ENCODE results near the gene CBLN1.

CBLN1 gene

GRCh38 chr16:49281480-49281842 is at the start of gene CBLN1:
Gene CBLN1, minus strand, starts transcription at chr16:49281838. Its CDS starts 373 bp downstream, at chr16:49281465.
- DNase-seq = no peak

DNA sequence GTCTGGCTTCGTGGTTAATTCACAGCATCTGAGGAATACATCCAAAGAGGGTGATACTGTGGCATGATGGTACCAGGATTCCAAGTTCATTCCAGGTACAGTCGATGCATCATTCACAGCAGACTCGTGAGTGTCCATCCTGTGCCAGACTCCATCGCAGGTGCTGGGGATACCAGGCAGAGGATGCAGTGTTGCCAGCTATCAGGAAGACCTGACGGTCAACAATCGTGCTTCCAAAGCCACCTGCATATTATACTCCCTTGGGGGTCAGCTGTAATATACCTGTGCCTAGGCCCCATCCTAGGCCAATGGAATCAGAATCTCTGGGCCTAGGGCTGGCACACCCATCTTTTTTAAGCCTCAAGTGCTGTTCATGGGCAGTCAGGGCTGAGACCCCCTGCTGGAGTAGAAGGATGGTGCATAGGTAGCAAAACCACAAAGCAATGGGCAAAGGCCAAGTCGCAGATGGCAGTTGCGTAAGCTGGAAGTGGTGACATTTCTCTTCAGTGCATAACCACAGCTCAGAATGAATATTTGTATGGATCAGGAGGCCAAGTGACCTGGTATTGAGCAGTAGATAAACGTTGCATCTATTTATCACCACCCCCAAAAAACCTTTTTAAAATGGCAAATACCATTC is 49.0 kb upstream of the CBLN1 start:
- DNase-seq = no peak

DNA sequence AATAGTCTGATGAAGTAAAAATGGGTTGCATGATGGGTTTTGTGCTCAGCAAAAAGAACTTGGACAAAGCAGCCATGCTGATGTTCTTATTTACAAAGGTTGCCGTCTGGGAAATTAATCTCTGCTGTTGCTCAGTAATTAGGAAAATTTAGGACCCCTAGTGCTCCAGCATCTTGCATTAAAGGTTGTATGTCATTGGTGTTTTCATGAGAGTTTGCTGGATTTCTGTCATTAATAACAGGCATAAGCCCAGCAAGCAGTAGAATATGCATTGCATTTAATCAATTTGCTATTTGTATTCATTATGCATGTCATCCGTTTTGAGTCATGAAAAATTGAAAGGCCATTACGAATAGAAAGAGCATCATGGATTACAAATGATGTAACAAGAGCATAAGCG is 46.7 kb upstream of the CBLN1 start:
- no peak for DNase-seq

DNA sequence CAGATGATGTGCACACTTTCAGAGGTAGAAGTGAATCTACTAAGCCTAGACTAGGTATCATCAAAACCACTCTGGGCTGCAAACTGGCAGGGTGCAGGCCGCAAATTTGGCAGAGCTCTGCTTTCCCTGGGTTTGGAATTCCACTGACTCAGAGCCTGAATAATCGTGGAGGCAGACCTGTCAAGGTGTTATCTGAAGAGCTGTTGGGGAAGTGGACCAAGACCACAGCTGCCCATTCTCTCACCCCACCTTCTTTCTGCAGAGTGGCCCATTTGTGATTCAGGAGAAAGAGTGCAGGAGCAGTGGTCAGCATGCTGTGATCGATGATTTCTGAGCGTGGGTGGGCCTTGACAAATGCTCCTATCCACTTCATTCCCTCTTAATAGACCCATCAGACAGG is 45.8 kb upstream of the CBLN1 start:
- DNase-seq = no peak

DNA sequence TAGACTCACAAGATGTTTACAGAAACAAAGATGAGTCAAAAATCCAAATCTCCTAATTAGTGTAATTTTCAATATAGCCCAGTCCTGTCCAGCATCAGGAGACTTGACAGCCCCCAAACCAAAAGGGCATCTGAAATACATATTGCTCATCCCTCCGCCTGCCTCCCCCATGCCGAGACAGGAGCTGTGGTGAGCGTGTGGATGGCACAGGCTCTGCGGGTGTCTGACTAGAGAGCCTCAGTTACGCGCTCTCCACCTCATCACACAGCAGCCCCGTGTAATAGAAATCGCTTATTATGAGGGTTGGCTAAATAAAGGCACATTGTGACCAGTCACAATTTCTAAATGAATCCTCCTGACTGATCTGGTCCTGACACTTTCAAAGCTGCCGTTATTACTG is 43.1 kb upstream of the CBLN1 start:
- DNase-seq = no peak

DNA sequence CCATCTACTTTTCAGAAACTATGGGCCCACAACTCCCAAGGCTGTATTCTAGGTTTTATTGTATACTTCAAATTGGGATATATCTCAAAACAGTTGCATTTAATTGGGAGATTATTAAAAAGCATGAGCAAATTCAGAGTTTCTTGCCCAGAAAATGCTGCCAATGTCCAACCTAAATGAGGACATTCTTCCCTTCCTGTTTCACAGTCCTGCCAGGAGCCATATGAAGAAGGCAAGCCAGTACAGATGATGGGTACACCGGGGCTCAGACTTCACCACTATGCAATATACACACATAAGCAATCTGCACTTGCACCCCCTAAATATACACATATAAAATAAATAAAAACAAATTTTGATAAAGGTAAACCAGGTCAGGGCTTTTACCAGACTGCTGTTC is 34.0 kb upstream of the CBLN1 start:
- DNase-seq = no peak

- DNase-seq = no peak
These were observed 30.8 kb upstream of the CBLN1 start for GRCh38 chr16:49312389-49312985.

GRCh38 chr16:49311823-49312222 is 30.2 kb upstream of the CBLN1 start:
- no peak for DNase-seq

DNA sequence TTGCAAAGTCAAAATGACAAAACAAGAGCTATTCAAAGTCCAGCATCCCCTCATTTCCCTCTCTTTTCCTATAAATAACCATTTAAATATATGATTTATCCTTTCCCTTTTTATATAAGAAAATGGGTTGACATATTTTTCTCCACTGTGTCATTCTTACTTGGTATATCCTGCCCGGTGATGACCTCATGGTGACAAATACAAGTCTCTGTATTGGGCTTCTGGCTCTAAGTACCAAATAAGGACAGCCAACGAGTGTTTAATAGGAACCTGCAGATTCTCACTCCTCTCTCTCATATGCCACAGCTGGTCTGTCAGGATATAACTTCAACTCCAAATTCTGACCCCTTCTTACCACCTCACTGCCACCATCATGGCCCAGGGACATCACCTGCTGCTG is 25.5 kb upstream of the CBLN1 start:
- DNase-seq = no peak

- DNase-seq = no peak
These were observed 23.8 kb upstream of the CBLN1 start for GRCh38 chr16:49305406-49305805.

DNA sequence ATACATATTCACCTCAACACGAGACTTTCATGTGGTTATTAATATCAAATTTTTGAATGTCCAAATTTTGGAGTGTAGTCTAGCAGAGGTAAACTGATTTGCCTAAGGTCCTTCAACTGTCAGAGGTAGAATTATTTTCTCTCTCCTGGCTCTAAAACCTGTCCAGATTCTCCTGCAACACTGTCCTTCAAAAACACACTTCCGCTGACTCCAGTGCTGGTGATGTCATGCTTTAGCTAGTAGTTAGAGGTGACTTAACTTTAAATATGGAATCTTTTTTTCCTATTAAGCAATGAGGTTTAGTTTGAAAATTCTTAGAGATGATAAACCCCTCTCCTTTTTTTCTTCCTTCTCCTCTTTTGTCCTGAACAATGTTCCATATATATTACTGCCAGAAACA is 10.8 kb upstream of the CBLN1 start:
- DNase-seq = no peak

GRCh38 chr16:49287572-49287971 is 5.9 kb upstream of the CBLN1 start:
- no peak for DNase-seq

GRCh38 chr16:49284962-49285361 is 3.3 kb upstream of the CBLN1 start:
- DNase-seq = no peak

DNA sequence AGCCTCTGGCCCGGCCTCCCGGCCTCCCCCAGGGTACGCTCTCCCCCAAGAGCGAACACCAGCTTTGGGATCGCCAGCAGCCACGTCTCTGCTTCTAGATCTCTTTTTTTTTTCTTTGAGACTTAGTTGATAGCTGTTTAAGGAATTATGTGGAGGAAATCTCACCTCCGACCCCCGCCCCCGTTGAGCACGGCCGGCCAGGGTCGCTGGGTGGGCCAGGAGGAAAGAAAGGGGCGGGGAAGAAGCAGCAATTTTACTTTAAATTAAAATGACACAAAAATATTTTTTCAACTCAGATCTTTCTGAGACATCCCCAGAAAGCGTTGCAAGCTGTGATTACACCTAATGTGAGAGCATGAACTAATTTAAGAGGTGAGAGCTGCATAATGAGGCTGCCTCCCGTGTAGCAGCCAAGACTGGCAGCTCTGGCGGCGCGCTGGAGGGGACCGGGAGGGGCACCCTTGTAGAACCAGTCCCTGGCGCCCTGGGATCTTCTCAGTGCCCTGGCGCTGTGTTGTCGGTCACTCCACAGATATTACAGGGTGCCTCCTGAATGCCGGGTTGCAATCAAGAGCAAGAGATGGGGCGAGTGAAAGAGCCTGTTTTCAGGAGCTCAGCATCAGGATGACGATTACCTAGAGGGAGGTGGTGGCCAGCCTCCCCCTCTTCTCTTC is 1.9 kb upstream of the CBLN1 start:
- DNase-seq = no peak

DNA sequence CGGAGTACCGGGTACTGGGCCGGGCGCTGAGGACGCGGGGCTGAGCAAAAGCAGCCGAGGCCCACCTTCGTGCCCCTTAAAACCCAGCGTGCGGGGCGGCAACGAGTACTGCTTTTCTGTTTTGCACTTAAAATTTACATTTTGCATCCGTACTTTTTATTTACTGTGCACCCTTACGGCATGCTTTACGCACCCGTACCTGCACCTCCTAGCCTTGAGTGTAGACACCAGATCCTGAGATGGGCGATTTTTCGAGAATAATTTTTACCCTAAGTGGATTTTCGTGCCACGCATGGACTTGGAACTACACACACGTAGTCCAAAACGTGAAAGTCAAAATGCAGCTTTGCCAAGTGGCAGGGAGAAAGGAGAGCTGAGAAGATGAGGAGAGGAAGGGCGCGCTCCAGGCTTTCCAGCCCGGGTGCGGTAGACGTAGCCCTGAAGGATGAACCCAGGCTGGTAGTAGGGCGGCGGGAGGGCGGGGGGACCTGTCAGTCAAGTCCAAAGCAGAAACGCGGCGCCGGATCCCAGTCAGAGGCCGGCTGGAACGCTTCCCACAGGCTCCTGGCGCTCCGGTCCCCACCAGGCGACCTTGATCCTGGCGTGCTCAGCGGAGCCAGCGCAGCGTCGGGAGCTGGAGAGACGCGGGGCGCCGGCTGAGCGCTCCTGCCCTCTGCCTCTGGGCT is 1.2 kb upstream of the CBLN1 start:
- DNase-seq = no peak

DNA sequence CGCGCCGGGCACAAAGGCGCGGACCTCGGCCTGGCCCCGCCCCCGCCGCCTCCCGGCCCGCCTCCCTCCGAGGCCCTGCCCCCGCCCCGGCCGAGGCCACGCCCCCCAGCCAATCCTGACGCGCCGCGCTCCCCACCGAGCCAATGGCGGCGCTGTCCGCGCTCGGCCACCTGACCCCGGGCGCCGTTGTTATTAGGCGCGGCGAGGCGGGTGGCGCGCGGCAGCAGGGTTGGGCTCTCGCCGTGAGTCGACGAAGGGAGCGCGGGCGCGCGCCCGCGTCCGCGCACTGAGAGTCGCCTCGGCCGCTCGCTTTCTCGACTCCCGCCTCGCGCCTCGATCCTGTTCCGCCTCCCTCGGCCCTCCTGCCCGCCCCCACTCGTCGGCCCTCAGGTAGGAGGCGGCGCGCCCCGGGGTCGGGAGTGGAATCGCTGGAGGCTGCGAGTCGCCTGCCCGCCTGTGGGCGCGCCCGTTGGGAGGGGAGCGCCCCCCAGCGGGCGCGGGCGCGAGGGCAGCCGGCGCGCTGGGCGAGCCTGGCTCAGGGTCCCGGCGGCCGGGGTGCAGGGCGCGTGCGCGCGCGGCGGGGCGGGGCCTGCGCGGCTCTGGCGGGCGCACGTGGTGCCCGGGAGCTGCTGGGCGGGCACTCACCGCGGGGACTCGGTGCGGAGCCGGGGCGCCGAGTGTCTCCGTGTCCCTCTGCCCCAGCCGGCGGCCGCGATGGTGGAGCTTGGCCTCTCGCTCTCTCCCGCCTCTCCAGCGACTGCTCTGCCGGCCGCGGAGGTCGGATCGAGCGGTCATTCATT is 405 bp upstream of the CBLN1 start:
- peak; percentile 10 to 29 for DNase-seq

DNA sequence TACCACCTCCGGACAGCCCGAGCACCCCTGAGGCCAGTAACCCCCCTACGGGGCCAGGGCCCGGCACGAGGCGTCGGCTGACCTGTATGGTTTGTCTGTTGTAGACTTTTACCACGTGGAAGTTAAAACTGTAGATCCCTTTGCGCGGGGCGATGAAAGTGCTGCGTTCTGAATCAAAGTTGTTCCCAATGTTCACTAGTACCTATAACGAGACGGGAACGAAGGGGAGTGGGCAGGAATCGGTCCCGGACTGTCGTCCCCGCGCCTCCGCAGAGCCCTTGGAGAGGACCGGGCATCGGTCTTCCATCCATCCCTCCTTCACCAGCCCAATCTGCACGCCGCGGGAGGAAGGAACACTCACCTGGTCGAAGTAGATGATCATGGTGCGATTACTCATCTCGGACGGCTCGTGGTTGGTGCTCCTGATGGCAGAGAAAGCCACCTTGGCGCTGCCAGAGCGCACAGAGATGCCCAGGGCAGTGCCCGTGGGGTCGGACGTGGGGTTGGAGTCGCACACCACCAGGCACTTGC is 732 bp downstream of the CBLN1 start:
- no peak for DNase-seq

DNA sequence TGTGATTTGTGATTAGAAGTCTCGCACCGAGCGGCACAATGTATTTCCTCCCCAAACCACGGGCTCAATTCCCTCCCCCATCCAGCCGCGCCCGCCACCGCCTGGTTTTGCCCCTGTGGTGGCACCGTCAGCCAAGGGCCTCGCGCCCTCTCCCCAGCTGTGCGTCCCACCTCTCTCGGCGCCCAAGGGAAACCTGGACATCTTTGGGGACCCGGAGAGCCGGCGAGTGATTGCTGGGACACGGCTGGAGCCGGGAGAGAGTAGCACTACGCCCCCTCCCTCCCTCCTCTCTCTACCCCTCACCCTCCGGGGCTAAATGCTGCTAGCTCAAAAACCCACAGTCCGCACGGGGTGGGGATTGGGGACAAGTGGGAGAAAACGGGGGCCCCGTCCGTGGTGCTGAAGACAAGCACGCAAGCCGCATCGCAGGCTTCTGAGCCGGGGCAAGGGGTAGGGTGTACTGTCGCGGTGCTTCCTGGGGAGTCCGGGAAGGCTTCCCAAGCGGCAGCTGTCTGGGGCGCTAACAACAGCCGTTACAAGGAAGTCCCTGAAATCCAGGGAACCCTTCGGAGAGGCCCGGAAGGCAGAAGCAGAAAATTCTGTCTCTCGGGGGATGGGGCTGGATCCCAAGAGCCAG is 1.4 kb downstream of the CBLN1 start:
- no peak for DNase-seq

GRCh38 chr16:49278944-49279725 is 2.5 kb downstream of the CBLN1 start:
- DNase-seq = no peak

DNA sequence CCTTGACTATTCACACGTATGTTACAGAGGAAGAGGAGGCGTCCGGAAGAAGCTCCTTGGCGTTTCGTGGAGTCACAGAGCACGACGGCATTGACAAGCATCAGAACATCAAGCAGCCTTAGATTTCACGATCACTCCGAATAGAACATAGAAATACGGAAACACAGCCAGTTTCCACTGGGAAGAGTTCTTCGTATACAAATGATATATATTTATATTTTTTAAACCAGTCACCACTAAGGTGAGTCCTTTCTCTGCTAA is 3.1 kb downstream of the CBLN1 start:
- no peak for DNase-seq

DNA sequence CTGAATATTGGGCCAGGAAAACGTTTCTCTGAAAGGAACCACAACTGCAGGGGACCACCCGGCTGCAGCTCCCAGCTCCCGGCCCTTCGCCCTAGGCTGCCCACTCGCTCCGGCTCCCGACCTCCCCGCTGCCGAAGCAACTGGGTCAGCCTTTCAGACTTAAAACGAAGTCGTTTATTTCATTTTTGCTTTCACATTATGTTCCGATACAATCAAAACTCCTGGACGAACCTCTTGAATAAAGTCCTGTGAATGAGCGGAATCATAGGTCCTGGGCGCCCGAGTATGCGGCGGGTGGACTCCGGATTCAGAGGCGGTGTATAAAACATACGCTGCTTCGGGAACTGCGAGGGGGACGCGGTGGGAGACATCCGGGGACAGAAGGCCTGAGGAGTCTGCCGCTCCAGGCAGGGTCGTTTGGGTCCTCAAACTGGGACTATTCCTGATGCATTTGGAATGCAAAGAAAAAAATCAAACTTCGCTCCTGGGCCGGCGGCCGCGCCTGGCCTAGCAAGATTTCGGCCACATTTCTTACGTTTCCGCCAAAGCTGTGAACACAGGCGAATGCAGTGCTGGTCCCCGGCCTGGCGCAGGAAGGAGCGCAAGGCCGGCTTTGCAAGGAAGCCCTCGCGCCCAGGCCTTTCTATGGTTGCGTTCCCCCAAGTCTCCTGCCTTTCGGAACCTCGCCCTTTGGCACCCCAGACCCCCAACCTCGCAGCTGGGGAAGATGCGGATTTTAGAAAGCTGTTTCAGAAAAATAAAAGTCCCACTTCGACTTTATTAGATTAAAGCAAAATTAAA is 3.7 kb downstream of the CBLN1 start:
- DNase-seq = no peak
